Sigmoid colon (tissue), 4 donors: ENCODE measurements around the gene SPATA19.

Experiments
- CTCF ChIP-seq, 4 experiments: fragments of 450-650 bp in 3 of 4; fragments of 200-600 bp in 1 of 4; IDR thresholded peaks; one replicate each; pipeline ENCODE4 v1.5.1; 2016 to 2019; ENCODE audit warnings: antibody characterized with exemption in 4 of 4, mild to moderate bottlenecking in 3 of 4, moderate library complexity in 2 of 4
- POLR2A ChIP-seq, 2 donors: fragments of 450-650 bp; IDR thresholded peaks; one replicate each; pipeline ENCODE4 v1.6.1; 2016; ENCODE audit warnings: antibody characterized with exemption in 2 of 2, mild to moderate bottlenecking in 2 of 2, moderate library complexity in 2 of 2
- POLR2AphosphoS5 ChIP-seq, 4 donors: sonication (generic); formaldehyde crosslinking; IDR thresholded peaks; one replicate each; pipeline ENCODE4 v1.6.1; 2017; ENCODE audit warnings: antibody characterized with exemption in 4 of 4

- no peak for TF ChIP-seq CTCF (IDR thresholded peaks at IDR 0.05)
- no peak for TF ChIP-seq POLR2A (IDR thresholded peaks at IDR 0.05)
- no peak for TF ChIP-seq POLR2AphosphoS5 (IDR thresholded peaks at IDR 0.05)
Measured at GRCh38 chr11:133793271-133794035, 51.9 kb downstream of the SPATA19 start.
